ENCODE results near the gene UBXN2A.

Gene UBXN2A

DNA sequence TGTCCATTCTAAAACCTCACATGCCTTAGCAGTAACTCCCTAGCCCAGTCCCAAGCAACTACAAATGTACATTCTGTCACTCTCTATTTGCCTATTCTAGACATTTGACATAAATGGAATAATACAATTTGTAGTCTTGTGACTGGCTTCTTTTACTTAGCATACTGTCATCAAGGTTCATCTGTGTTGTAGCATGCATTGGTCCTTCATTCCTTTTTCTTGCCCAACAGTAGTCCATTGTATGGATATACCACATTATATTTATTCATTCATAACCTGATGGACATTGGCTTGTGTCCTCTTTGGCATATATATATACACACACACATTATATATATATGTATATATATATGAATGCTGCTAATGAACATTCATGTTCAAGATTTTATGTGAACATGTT lies 67.4 kb downstream of the UBXN2A start:
- no peak overlapping the region for H3K4me3 ChIP-seq (ENCODE audit: low read depth, low read length)
- no peak for DNase-seq (ENCODE audit: low read depth)
- TF ChIP-seq, protein P1, sequence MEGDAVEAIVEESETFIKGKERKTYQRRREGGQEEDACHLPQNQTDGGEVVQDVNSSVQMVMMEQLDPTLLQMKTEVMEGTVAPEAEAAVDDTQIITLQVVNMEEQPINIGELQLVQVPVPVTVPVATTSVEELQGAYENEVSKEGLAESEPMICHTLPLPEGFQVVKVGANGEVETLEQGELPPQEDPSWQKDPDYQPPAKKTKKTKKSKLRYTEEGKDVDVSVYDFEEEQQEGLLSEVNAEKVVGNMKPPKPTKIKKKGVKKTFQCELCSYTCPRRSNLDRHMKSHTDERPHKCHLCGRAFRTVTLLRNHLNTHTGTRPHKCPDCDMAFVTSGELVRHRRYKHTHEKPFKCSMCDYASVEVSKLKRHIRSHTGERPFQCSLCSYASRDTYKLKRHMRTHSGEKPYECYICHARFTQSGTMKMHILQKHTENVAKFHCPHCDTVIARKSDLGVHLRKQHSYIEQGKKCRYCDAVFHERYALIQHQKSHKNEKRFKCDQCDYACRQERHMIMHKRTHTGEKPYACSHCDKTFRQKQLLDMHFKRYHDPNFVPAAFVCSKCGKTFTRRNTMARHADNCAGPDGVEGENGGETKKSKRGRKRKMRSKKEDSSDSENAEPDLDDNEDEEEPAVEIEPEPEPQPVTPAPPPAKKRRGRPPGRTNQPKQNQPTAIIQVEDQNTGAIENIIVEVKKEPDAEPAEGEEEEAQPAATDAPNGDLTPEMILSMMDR (conservative IDR thresholded peaks at IDR 0.05; ENCODE audit: low read depth, low read length) = no peak

DNA sequence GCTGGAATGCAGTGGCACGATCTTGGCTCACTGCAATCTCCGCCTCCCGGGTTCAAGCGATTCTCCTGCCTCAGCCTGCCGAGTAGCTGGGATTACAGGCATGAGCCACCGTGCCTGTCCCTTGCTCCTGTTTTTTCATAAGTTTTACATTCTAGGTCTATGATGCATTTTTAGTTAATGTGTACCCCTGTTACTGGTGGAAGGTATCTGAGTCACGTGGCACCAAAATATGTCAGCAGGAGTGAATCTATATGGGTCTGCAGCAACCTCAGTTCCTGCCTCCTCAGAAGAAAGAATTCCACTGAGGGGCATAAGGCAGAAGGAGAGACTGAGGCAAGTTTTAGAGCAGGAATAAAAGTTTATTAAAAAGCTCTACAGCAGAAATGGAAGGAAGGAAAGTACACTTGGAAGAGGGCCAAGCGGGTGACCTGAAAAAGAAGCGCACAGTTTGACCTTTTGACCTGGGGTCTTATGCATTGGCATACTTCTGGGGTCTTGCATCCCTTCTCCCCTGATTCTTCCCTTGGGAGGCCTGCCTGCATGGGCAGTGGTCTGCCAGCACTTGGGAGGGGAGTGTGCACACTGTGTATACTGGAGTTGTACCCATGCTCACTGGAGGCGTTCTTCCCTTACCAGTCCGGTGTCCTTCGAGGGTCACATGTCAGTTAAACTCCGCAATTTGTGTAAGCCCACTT lies 68.6 kb downstream of the UBXN2A start:
- no peak for DNase-seq (ENCODE audit: low read depth)
- no peak overlapping the region for H3K4me3 ChIP-seq (ENCODE audit: low read depth, low read length)
- TF ChIP-seq, protein P1 (conservative IDR thresholded peaks at IDR 0.05; ENCODE audit: low read depth, low read length) = no peak

DNA sequence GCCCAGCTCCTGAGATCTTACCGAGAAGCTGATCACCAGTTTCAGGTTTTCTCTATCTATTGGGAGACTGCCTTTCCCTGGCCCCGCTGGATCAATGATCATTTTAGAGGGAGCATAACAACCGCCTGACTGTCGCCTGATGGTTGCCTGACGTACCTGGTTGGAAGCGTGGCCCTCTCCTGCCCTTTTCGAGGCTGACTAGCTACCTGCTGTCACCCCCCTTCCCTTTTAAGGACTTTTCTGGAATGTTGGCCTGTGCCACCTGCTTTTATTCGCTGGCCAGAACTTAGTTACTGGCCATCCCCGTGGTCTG lies 69.1 kb downstream of the UBXN2A start:
- peak overlapping the region; percentile 59 for H3K4me3 ChIP-seq (ENCODE audit: low read depth, low read length)
- no peak for DNase-seq (ENCODE audit: low read depth)
- TF ChIP-seq, protein P1 (conservative IDR thresholded peaks at IDR 0.05; ENCODE audit: low read depth, low read length) = no peak

DNA sequence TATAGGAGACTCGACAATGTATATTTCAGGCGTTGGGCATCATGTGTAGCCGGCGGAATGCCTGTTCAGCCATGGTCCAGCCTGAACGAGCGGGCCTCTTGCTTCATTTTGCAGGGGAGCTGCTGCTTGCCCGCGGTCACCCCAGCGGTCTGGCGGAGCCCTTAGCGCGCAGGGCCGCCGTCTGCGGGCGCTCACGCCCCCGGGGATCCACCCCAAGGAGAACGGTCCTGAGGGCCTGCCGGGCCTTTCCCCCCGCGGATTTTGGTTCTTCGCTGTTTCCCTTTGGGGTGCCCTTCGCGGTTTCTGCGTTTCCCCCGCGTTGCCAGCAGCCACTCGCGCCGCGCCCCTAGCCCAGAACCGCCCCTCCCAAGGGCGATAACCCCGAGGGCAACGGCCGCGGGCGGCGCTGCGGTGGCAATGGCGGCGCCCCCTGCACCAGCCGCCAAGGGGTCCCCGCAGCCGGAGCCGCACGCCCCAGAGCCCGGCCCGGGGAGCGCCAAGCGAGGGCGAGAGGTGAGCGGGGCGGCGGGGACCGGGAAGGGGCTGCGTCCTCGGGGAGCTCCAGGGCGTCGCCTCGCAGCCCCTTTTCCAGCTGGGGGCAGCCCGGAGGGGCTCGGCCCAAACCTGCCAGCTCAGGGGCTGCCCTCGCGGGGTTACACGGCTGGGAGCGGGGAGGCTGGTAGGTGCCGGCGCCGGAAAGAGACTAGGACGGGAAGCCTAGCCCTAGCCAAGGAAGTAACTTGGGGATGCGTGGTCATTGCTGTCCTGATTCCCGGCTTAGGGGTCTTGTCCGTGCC lies 69.6 kb downstream of the UBXN2A start, which contains the start of gene MFSD2B:
TSS of gene MFSD2B (plus strand) at position 406 of the 797 bp plus-strand sequence. CDS start at position 418, 12 bp downstream.
- DNase-seq (ENCODE audit: low read depth) = peak; percentile 18
- H3K4me3 ChIP-seq (ENCODE audit: low read depth, low read length) = peak within 1 kb of the TSS; percentile 59
- TF ChIP-seq, protein P1 (conservative IDR thresholded peaks at IDR 0.05; ENCODE audit: low read depth, low read length) = no peak

- H3K4me3 ChIP-seq (ENCODE audit: low read depth, low read length) = peak overlapping the region; percentile 59
- DNase-seq (ENCODE audit: low read depth) = no peak
- TF ChIP-seq, protein P1 (conservative IDR thresholded peaks at IDR 0.05; ENCODE audit: low read depth, low read length) = no peak
Observed at GRCh38 chr2:24010477-24011249, 70.4 kb downstream of the UBXN2A start.

GRCh38 chr2:24011250-24012104 lies 71.2 kb downstream of the UBXN2A start:
- DNase-seq (ENCODE audit: low read depth) = no peak
- no peak overlapping the region for H3K4me3 ChIP-seq (ENCODE audit: low read depth, low read length)
- TF ChIP-seq, protein P1 (conservative IDR thresholded peaks at IDR 0.05; ENCODE audit: low read depth, low read length) = no peak
